ENCODE results near the gene TNPO2. TPM values are rescaled to one million over a fixed set of nuclear protein-coding genes. Genes with fewer than 3 reads are reported as not detected.
"Not testable (repeated sequence)": the region's sequence is repeated elsewhere in the genome, so short reads cannot be mapped to it uniquely, and the experiment has no call there.

The TNPO2 gene
- total and polyA plus RNA-seq, 7 experiments from 2014 or later, result 2.0 to 78.7 (median 59.0) TPM

- H3K27ac Mint-ChIP-seq; H3K27me3 ChIP-seq (ENCODE audit: control insufficient read depth in 2 of 2, insufficient read depth in 2 of 2, low read length in 2 of 2); DNase-seq; ATAC-seq; H3K9me3 Mint-ChIP-seq; H3K9me3 ChIP-seq (ENCODE audit: control insufficient read depth in 2 of 3, low read length in 3 of 3); H3K4me3 Mint-ChIP-seq; H3K27me3 Mint-ChIP-seq; H3K4me3 ChIP-seq (ENCODE audit: low read length); intact Hi-C loops (cut with micrococcal nuclease); H3K27ac ChIP-seq (ENCODE audit: low read depth, low read length): not testable (repeated sequence)
- H3K36me3 ChIP-seq (ENCODE audit: control insufficient read depth in 2 of 3, insufficient read depth in 3 of 3, low read length in 3 of 3), result peaks cover 6 to 31% (median 12%) of the 10 kb centered on the region in 3 experiments
- H3K36me3 Mint-ChIP-seq, result peaks cover 0 to 22% (median 10%) of the 10 kb centered on the region in 5 donors
- H3K4me1 Mint-ChIP-seq, result peaks cover 24 to 44% (median 36%) of the 10 kb centered on the region in 7 donors
- H3K4me1 ChIP-seq (ENCODE audit: control insufficient read depth in 2 of 2, insufficient read depth in 2 of 2, low read length in 2 of 2), result peaks cover 9 to 11% of the 10 kb centered on the region in 2 donors
- ChIA-PET CTCF (interaction anchor here (0.6 kb wide), 1 partner anchor 44 kb away, joined by 4 read pairs; no protein-coding TSS in a partner anchor), POLR2A (interaction anchor here (0.6 to 1.4 kb wide), 2 partner anchors 10 to 12 kb away, joined by 3 to 4 read pairs; partner anchors contain the start of gene GET3)
Observed at GRCh38 chr19:12725612-12726011, 1.9 kb upstream of the TNPO2 start.

GRCh38 chr19:12723381-12723640 lies 421 bp downstream of the TNPO2 start:
- Mint-ChIP-seq H3K9me3 (peaks cover 0 to 1% (median 0%) of the 10 kb centered on the region in 11 donors), H3K27me3 (peaks cover 0 to 2% (median 0%) of the 10 kb centered on the region in 5 donors), H3K36me3 (peaks cover 0 to 16% (median 0%) of the 10 kb centered on the region in 5 donors), H3K4me1 (peaks cover 20 to 43% (median 37%) of the 10 kb centered on the region in 7 donors), H3K27ac (peak overlapping the region in 8 of 9 donors; percentile 89 to 97 (median 94)), H3K4me3 (peak overlapping the region; percentile 86 to 96 (median 93))
- H3K9me3 ChIP-seq (ENCODE audit: control insufficient read depth in 2 of 3, low read length in 3 of 3), result no peaks in the 10 kb centered on the region
- H3K4me3 ChIP-seq (ENCODE audit: low read length), result peak overlapping the region; percentile 91
- intact Hi-C loops (cut with micrococcal nuclease), result loop anchor here (2.0 to 5.0 kb wide), 6 partner anchors 41 to 214 kb away; partner anchors contain the start of genes CALR (in 2 of the 2), DHPS (in 1 of the 2), MAN2B1 (in 1 of the 2) and WDR83 (in 1 of the 2)
- CTCF ChIA-PET, result interaction anchor here (0.7 to 3.1 kb wide), 5 partner anchors 10 to 960 kb away, joined by 3 to 13 read pairs (median 3); partner anchors contain the start of gene TRIR
- peak overlapping the region; percentile 85 for H3K27ac ChIP-seq (ENCODE audit: low read depth, low read length)
- H3K36me3 ChIP-seq (ENCODE audit: control insufficient read depth in 2 of 3, insufficient read depth in 3 of 3, low read length in 3 of 3), result peaks cover 0 to 17% (median 3%) of the 10 kb centered on the region in 3 experiments
- DNase-seq (no peak), ATAC-seq (no peak)
- POLR2A ChIA-PET, result interaction anchor here (0.6 to 6.0 kb wide), 12 partner anchors 9 to 216 kb away, joined by 3 to 129 read pairs (median 4); partner anchors contain the start of genes DHPS, FBXW9, GET3 and JUNB
- no peaks in the 10 kb centered on the region for H3K27me3 ChIP-seq (ENCODE audit: control insufficient read depth in 2 of 2, insufficient read depth in 2 of 2, low read length in 2 of 2)
- H3K4me1 ChIP-seq (ENCODE audit: control insufficient read depth in 2 of 2, insufficient read depth in 2 of 2, low read length in 2 of 2), result peaks cover 11 to 16% of the 10 kb centered on the region in 2 donors

- Mint-ChIP-seq H3K27me3 (peaks cover 0 to 2% (median 0%) of the 10 kb centered on the region in 5 donors), H3K36me3 (peaks cover 0 to 16% (median 0%) of the 10 kb centered on the region in 5 donors), H3K4me1 (peaks cover 20 to 43% (median 38%) of the 10 kb centered on the region in 7 donors), H3K27ac (peak overlapping the region; percentile 89 to 97 (median 95)), H3K9me3 (peaks cover 0 to 1% (median 0%) of the 10 kb centered on the region in 11 donors), H3K4me3 (peak overlapping the region; percentile 86 to 96 (median 93))
- DNase-seq (peak; percentile 66 to 97 (median 91)), ATAC-seq (peak; percentile 96)
- intact Hi-C loops (cut with micrococcal nuclease), result loop anchor here (1.0 to 5.0 kb wide), 9 partner anchors 12 to 215 kb away; partner anchors contain the start of genes CALR (in 2 of the 2), DHPS (in 2 of the 2), FBXW9 (in 2 of the 2) and TRIR (in 2 of the 2)
- H3K36me3 ChIP-seq (ENCODE audit: control insufficient read depth in 2 of 3, insufficient read depth in 3 of 3, low read length in 3 of 3), result peaks cover 0 to 13% (median 3%) of the 10 kb centered on the region in 3 experiments
- no peaks in the 10 kb centered on the region for H3K27me3 ChIP-seq (ENCODE audit: control insufficient read depth in 2 of 2, insufficient read depth in 2 of 2, low read length in 2 of 2)
- H3K27ac ChIP-seq (ENCODE audit: low read depth, low read length), result peak overlapping the region; percentile 85
- H3K9me3 ChIP-seq (ENCODE audit: control insufficient read depth in 2 of 3, low read length in 3 of 3), result no peaks in the 10 kb centered on the region
- peak overlapping the region; percentile 91 for H3K4me3 ChIP-seq (ENCODE audit: low read length)
- ChIA-PET CTCF (interaction anchor here (1.0 to 3.1 kb wide), 3 partner anchors 11 to 75 kb away, joined by 3 to 13 read pairs (median 9); partner anchors contain the start of gene TRIR), POLR2A (interaction anchor here (0.6 to 6.0 kb wide), 14 partner anchors 8 to 216 kb away, joined by 3 to 129 read pairs (median 4); partner anchors contain the start of genes DHPS, FBXW9, GET3 and JUNB)
- H3K4me1 ChIP-seq (ENCODE audit: control insufficient read depth in 2 of 2, insufficient read depth in 2 of 2, low read length in 2 of 2), result peaks cover 11 to 16% of the 10 kb centered on the region in 2 donors
Observed at GRCh38 chr19:12722566-12723380, 959 bp downstream of the TNPO2 start.

GRCh38 chr19:12721656-12722565 lies 1.8 kb downstream of the TNPO2 start:
- peaks cover 0 to 2% (median 0%) of the 10 kb centered on the region in 5 donors for H3K27me3 Mint-ChIP-seq
- H3K4me1 Mint-ChIP-seq, result peaks cover 20 to 43% (median 38%) of the 10 kb centered on the region in 7 donors
- CTCF ChIA-PET, result interaction anchor here (0.6 to 3.1 kb wide), 4 partner anchors 10 to 38 kb away, joined by 3 to 13 read pairs (median 7); partner anchors contain the start of gene TRIR

GRCh38 chr19:12720851-12721655 lies 2.7 kb downstream of the TNPO2 start:
- Histone ChIP-seq H3K36me3 (ENCODE audit: control insufficient read depth in 2 of 3, insufficient read depth in 3 of 3, low read length in 3 of 3) (peaks cover 0 to 16% (median 3%) of the 10 kb centered on the region in 3 experiments), H3K27ac (ENCODE audit: low read depth, low read length) (peak overlapping the region; percentile 85), H3K27me3 (ENCODE audit: control insufficient read depth in 2 of 2, insufficient read depth in 2 of 2, low read length in 2 of 2) (no peaks in the 10 kb centered on the region), H3K4me1 (ENCODE audit: control insufficient read depth in 2 of 2, insufficient read depth in 2 of 2, low read length in 2 of 2) (peaks cover 11 to 16% of the 10 kb centered on the region in 2 donors), H3K4me3 (ENCODE audit: low read length) (peak overlapping the region; percentile 71), H3K9me3 (ENCODE audit: control insufficient read depth in 2 of 3, low read length in 3 of 3) (no peaks in the 10 kb centered on the region)
- ChIA-PET CTCF (interaction anchor here (0.6 to 3.1 kb wide), 6 partner anchors 13 to 117 kb away, joined by 3 to 13 read pairs (median 3); partner anchors contain the start of gene TRIR), POLR2A (interaction anchor here (0.9 to 6.0 kb wide), 10 partner anchors 13 to 110 kb away, joined by 3 to 129 read pairs (median 6); partner anchors contain the start of genes FBXW9, GET3, JUNB and RNASEH2A)
- Mint-ChIP-seq H3K4me1 (peaks cover 24 to 43% (median 39%) of the 10 kb centered on the region in 7 donors), H3K27ac (peak overlapping the region; percentile 88 to 97 (median 93)), H3K9me3 (peaks cover 0 to 1% (median 0%) of the 10 kb centered on the region in 11 donors), H3K4me3 (peak overlapping the region; percentile 86 to 96 (median 94)), H3K36me3 (peaks cover 0 to 16% (median 4%) of the 10 kb centered on the region in 5 donors), H3K27me3 (peaks cover 0 to 2% (median 0%) of the 10 kb centered on the region in 5 donors)
- ATAC-seq, result no peak
- peak in 3 of 9 donors; percentile 22 to 40 (median 24) for DNase-seq
- intact Hi-C loops (cut with micrococcal nuclease), result loop anchor here (5.0 kb wide), 5 partner anchors 39 to 216 kb away; partner anchors contain the start of genes CALR (in 2 of the 2), DHPS (in 1 of the 2), MAN2B1 (in 1 of the 2) and WDR83 (in 1 of the 2)

More at GRCh38 chr19:12721656-12722565, 1.8 kb downstream of the TNPO2 start:
- Mint-ChIP-seq H3K36me3 (peaks cover 0 to 16% (median 0%) of the 10 kb centered on the region in 5 donors), H3K27ac (peak overlapping the region; percentile 90 to 97 (median 95)), H3K4me3 (peak overlapping the region; percentile 91 to 96 (median 94)), H3K9me3 (peaks cover 0 to 1% (median 0%) of the 10 kb centered on the region in 11 donors)
- Histone ChIP-seq H3K4me3 (ENCODE audit: low read length) (peak overlapping the region; percentile 71), H3K27ac (ENCODE audit: low read depth, low read length) (peak overlapping the region; percentile 85), H3K36me3 (ENCODE audit: control insufficient read depth in 2 of 3, insufficient read depth in 3 of 3, low read length in 3 of 3) (peaks cover 0 to 10% (median 3%) of the 10 kb centered on the region in 3 experiments), H3K4me1 (ENCODE audit: control insufficient read depth in 2 of 2, insufficient read depth in 2 of 2, low read length in 2 of 2) (peaks cover 11 to 16% of the 10 kb centered on the region in 2 donors), H3K9me3 (ENCODE audit: control insufficient read depth in 2 of 3, low read length in 3 of 3) (no peaks in the 10 kb centered on the region), H3K27me3 (ENCODE audit: control insufficient read depth in 2 of 2, insufficient read depth in 2 of 2, low read length in 2 of 2) (no peaks in the 10 kb centered on the region)
- POLR2A ChIA-PET, result interaction anchor here (0.7 to 6.0 kb wide), 10 partner anchors 12 to 146 kb away, joined by 3 to 129 read pairs (median 5); partner anchors contain the start of genes FBXW9, GET3, JUNB and RNASEH2A
- peak in 4 of 9 donors; percentile 30 to 57 (median 54) for DNase-seq
- intact Hi-C loops (cut with micrococcal nuclease), result loop anchor here (1.0 to 5.0 kb wide), 9 partner anchors 12 to 215 kb away; partner anchors contain the start of genes CALR (in 2 of the 2), DHPS (in 2 of the 2), FBXW9 (in 2 of the 2) and TRIR (in 2 of the 2)
- peak; percentile 50 for ATAC-seq
